Chondrocyte (in vitro differentiated cells): ENCODE data around the gene MAPK8IP3. TPM values are rescaled to one million over a fixed set of nuclear protein-coding genes. Genes with fewer than 3 reads are reported as not detected.

Experiments
- DNase-seq: peaks from one replicate; pipeline ENCODE4 v3.0.0; 2021; ENCODE audit warnings: mixed read lengths, low spot score
- H3K27ac Mint-ChIP-seq: one replicate; pipeline ENCODE4 v1.8.0; 2021; ENCODE audit warnings: mild to moderate bottlenecking, moderate library complexity, mixed read lengths; ENCODE audit not compliant: unreplicated experiment
- H3K27me3 Mint-ChIP-seq: 2 replicates; pipeline ENCODE4 v1.8.0; 2021; ENCODE audit warnings: low read depth, mixed read lengths
- H3K36me3 Mint-ChIP-seq: 2 replicates; pipeline ENCODE4 v1.8.0; 2021; ENCODE audit warnings: low read depth, mixed read lengths
- H3K4me1 Mint-ChIP-seq: 2 replicates; pipeline ENCODE4 v1.8.0; 2021; ENCODE audit warnings: low read depth, mild to moderate bottlenecking, mixed read lengths
- H3K4me3 Mint-ChIP-seq: one replicate; pipeline ENCODE4 v1.8.0; 2021; ENCODE audit warnings: mild to moderate bottlenecking, moderate library complexity, mixed read lengths; ENCODE audit not compliant: unreplicated experiment
- H3K9me3 Mint-ChIP-seq: 2 replicates; pipeline ENCODE4 v1.8.0; 2021; ENCODE audit warnings: low read depth, mixed read lengths
- CTCF ChIP-seq: fragments of 200-600 bp; sonication (generic); IDR thresholded peaks from 2 replicates; pipeline ENCODE4 v1.5.0; 2021; ENCODE audit warnings: antibody characterized with exemption, mild to moderate bottlenecking, moderate library complexity
- total RNA-seq: library from RNA; stranded (reverse); gene quantifications from 3 replicates; pipeline ENCODE4 v1.2.1, GENCODE V29; 2021

Gene MAPK8IP3
- total RNA-seq, 1 donor from 2014 or later, result 53.8 TPM

- TF ChIP-seq CTCF, result no peak
- H3K36me3 Mint-ChIP-seq, result peaks cover 2% of the 10 kb centered on the region
- no peaks in the 10 kb centered on the region for H3K9me3 Mint-ChIP-seq
- H3K4me1 Mint-ChIP-seq, result peaks cover 39% of the 10 kb centered on the region
- no peaks in the 10 kb centered on the region for H3K27me3 Mint-ChIP-seq
- no peak for DNase-seq
- peak overlapping the region; percentile 96 for H3K4me3 Mint-ChIP-seq
- peak overlapping the region; percentile 96 for H3K27ac Mint-ChIP-seq
Observed at GRCh38 chr16:1706386-1707192, 594 bp downstream of the MAPK8IP3 start.

- peak; percentile 23 for TF ChIP-seq CTCF
- peaks cover 39% of the 10 kb centered on the region for H3K4me1 Mint-ChIP-seq
- peak overlapping the region; percentile 87 for H3K4me3 Mint-ChIP-seq
- no peaks in the 10 kb centered on the region for H3K9me3 Mint-ChIP-seq
- peaks cover 2% of the 10 kb centered on the region for H3K36me3 Mint-ChIP-seq
- H3K27ac Mint-ChIP-seq, result peak overlapping the region; percentile 96
- no peaks in the 10 kb centered on the region for H3K27me3 Mint-ChIP-seq
- DNase-seq, result no peak
Observed at GRCh38 chr16:1707193-1707790, 1.3 kb downstream of the MAPK8IP3 start.

- no peaks in the 10 kb centered on the region for H3K27me3 Mint-ChIP-seq
- H3K27ac Mint-ChIP-seq, result peak overlapping the region; percentile 96
- no peak for TF ChIP-seq CTCF
Observed at GRCh38 chr16:1708083-1708767, 2.2 kb downstream of the MAPK8IP3 start.

GRCh38 chr16:1708768-1709180, 2.8 kb downstream of the MAPK8IP3 start:
- peaks cover 46% of the 10 kb centered on the region for H3K4me1 Mint-ChIP-seq
- no peaks in the 10 kb centered on the region for H3K27me3 Mint-ChIP-seq
- H3K27ac Mint-ChIP-seq, result peak overlapping the region; percentile 85
- no peaks in the 10 kb centered on the region for H3K9me3 Mint-ChIP-seq
- H3K36me3 Mint-ChIP-seq, result no peaks in the 10 kb centered on the region
- DNase-seq, result no peak
- peak overlapping the region; percentile 38 for H3K4me3 Mint-ChIP-seq
- no peak for TF ChIP-seq CTCF

More at GRCh38 chr16:1708083-1708767, 2.2 kb downstream of the MAPK8IP3 start:
- Mint-ChIP-seq H3K9me3 (no peaks in the 10 kb centered on the region), H3K4me3 (peak overlapping the region; percentile 87), H3K36me3 (no peaks in the 10 kb centered on the region), H3K4me1 (peaks cover 44% of the 10 kb centered on the region)
- DNase-seq, result no peak

GRCh38 chr16:1709356-1709755, 3.4 kb downstream of the MAPK8IP3 start:
- peak overlapping the region; percentile 34 for H3K27ac Mint-ChIP-seq
- DNase-seq, result no peak
- H3K27me3 Mint-ChIP-seq, result no peaks in the 10 kb centered on the region
- no peaks in the 10 kb centered on the region for H3K36me3 Mint-ChIP-seq
- H3K4me3 Mint-ChIP-seq, result no peak overlapping the region
- H3K4me1 Mint-ChIP-seq, result peaks cover 45% of the 10 kb centered on the region
- no peaks in the 10 kb centered on the region for H3K9me3 Mint-ChIP-seq
- no peak for TF ChIP-seq CTCF
